GM19023 (cell line): Measurements from ENCODE around the gene CLCA2.

Experiments used
- ATAC-seq: cut with Tn5 transposase; IDR thresholded peaks from one replicate; pipeline ENCODE4 v1.9.1; 2021; ENCODE audit warnings: mild to moderate bottlenecking, moderate library complexity; ENCODE audit not compliant: unreplicated experiment

CLCA2 gene

DNA sequence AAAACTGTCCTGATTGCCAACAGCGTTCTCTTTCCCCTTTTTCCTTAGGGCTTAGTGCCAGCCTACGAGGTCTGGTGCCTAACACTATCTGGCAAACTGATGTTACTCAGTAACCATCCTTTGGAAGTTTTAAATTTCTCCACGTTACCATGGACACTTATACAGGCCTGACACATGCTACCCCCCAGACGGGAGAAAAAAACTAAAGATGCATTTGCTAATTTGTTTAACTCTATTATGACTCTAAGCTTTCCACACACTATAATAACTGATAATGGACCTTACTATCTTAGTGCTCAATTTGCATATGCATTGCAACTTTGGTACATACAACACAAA, 81.6 kb downstream of the CLCA2 start:
- no peak for ATAC-seq
